Hematopoietic multipotent progenitor cell (in vitro differentiated cells): ENCODE measurements around the gene KSR2. TPM values are rescaled to one million over a fixed set of nuclear protein-coding genes. Genes with fewer than 3 reads are reported as not detected.
"Not testable (repeated sequence)": the region's sequence is repeated elsewhere in the genome, so short reads cannot be mapped to it uniquely, and the experiment has no call there.

ENCODE experiments used
- DNase-seq, 3 donors: peaks; one replicate each; pipeline ENCODE4 v3.0.0-alpha.2; 2011 to 2015; ENCODE audit warnings: low read depth in 2 of 3, low spot score in 2 of 3
- total RNA-seq: library from RNA; depleted of rRNA; stranded (reverse); fragments of >200 nt; gene quantifications from one replicate; pipeline ENCODE4 v1.2.3, GENCODE V29; 2012

The KSR2 gene
- total RNA-seq, 1 donor = under 0.01 TPM

GRCh38 chr12:117892441-117892840 lies 76.3 kb downstream of the KSR2 start:
- no peak for DNase-seq

GRCh38 chr12:117891265-117891664 lies 77.5 kb downstream of the KSR2 start:
- not testable (repeated sequence) for DNase-seq

- DNase-seq = no peak
Measured at GRCh38 chr12:117890644-117891043, 78.1 kb downstream of the KSR2 start.

- no peak for DNase-seq
Measured at GRCh38 chr12:117890137-117890536, 78.7 kb downstream of the KSR2 start.

- no peak for DNase-seq
Measured at GRCh38 chr12:117889098-117889497, 79.7 kb downstream of the KSR2 start.

- no peak for DNase-seq
Measured at GRCh38 chr12:117885211-117885610, 83.6 kb downstream of the KSR2 start.

GRCh38 chr12:117884161-117884560 lies 84.6 kb downstream of the KSR2 start:
- no peak for DNase-seq

- no peak for DNase-seq
Measured at GRCh38 chr12:117882603-117883184, 86.1 kb downstream of the KSR2 start.

- DNase-seq = no peak
Measured at GRCh38 chr12:117882181-117882580, 86.6 kb downstream of the KSR2 start.

GRCh38 chr12:117881517-117881916 lies 87.3 kb downstream of the KSR2 start:
- DNase-seq = no peak

- no peak for DNase-seq
Measured at GRCh38 chr12:117878605-117879004, 90.2 kb downstream of the KSR2 start.

GRCh38 chr12:117876436-117876816 lies 92.4 kb downstream of the KSR2 start:
- no peak for DNase-seq

- peak; percentile 25 to 56 (median 52) for DNase-seq
Measured at GRCh38 chr12:117875744-117876435, 92.9 kb downstream of the KSR2 start.

GRCh38 chr12:117874842-117875434 lies 93.9 kb downstream of the KSR2 start:
- DNase-seq = peak in 2 of 3 donors; percentile 40 to 64

- DNase-seq = not testable (repeated sequence)
Measured at GRCh38 chr12:117874198-117874597, 94.6 kb downstream of the KSR2 start.

- no peak for DNase-seq
Measured at GRCh38 chr12:117872546-117873169, 96.1 kb downstream of the KSR2 start.

GRCh38 chr12:117869551-117869950 lies 99.2 kb downstream of the KSR2 start:
- no peak for DNase-seq

GRCh38 chr12:117867348-117867747 lies 101.4 kb downstream of the KSR2 start:
- no peak for DNase-seq

GRCh38 chr12:117865505-117865904 lies 103.3 kb downstream of the KSR2 start:
- DNase-seq = no peak

- no peak for DNase-seq
Measured at GRCh38 chr12:117863002-117863709, 105.6 kb downstream of the KSR2 start.

GRCh38 chr12:117861691-117862090 lies 107.1 kb downstream of the KSR2 start:
- no peak for DNase-seq
